IMR-90 (cell line): ENCODE data around the gene PLB1. TPM values are rescaled to one million over a fixed set of nuclear protein-coding genes. Genes with fewer than 3 reads are reported as not detected.

Experiments
- ATAC-seq: fragments of 200-7000 bp; cut with Tn5 transposase; 2 replicates; pipeline ENCODE4 v1.9.1; 2020; ENCODE audit warnings: low read depth, mild to moderate bottlenecking, moderate library complexity
- BruUV-seq: library from RNA; stranded (reverse); fragments of 400-500 nt; replicated peaks from 2 replicates; lab custom pipeline; 2021; lab: Mats Ljungman, UMichigan
- CTCF ChIA-PET: fragments of 300-600 bp; formaldehyde crosslinking; extraction: SDS; loops from one replicate; lab custom pipeline; 2021; ENCODE audit warnings: antibody characterized with exemption; lab: Yijun Ruan, JAX
- POLR2A ChIA-PET: fragments of 300-600 bp; sonication (Branson Sonifier 250); formaldehyde crosslinking; loops from one replicate; lab custom pipeline; 2022; ENCODE audit warnings: antibody characterized with exemption; ENCODE audit not compliant: unreplicated experiment; lab: Charles Lee
- DNase-seq: peaks from one replicate; pipeline ENCODE4 v3.0.0; 2013
- H2AFZ ChIP-seq: replicated peaks from 2 replicates; pipeline ENCODE3; 2013; ENCODE audit warnings: low read length, mild to moderate bottlenecking; ENCODE audit not compliant: poor library complexity
- H2AK5ac ChIP-seq: 2 replicates; pipeline ENCODE4 v1.6.1; 2013; ENCODE audit warnings: low read depth, low read length, inconsistent platforms
- H2AK9ac ChIP-seq: replicated peaks from 2 replicates; pipeline ENCODE3; 2013; ENCODE audit warnings: mild to moderate bottlenecking, low read depth, low read length, moderate library complexity; ENCODE audit not compliant: poor library complexity
- H2BK120ac ChIP-seq: 2 replicates; pipeline ENCODE4 v1.6.1; 2013; ENCODE audit warnings: low read depth, low read length, inconsistent platforms
- H2BK15ac ChIP-seq: 3 replicates; pipeline ENCODE4 v1.6.1; 2013; ENCODE audit warnings: low read depth, low read length, inconsistent platforms
- H2BK20ac ChIP-seq: 2 replicates; pipeline ENCODE4 v1.6.1; 2013; ENCODE audit warnings: low read depth, mild to moderate bottlenecking, inconsistent platforms, low read length, moderate library complexity
- H2BK5ac ChIP-seq: 2 replicates; pipeline ENCODE4 v1.6.1; 2013; ENCODE audit warnings: mild to moderate bottlenecking, low read depth, low read length, inconsistent platforms; ENCODE audit not compliant: poor library complexity, severe bottlenecking
- H3K14ac ChIP-seq: replicated peaks from 2 replicates; pipeline ENCODE4 v1.6.1; 2013; ENCODE audit warnings: low read depth, low read length, inconsistent platforms
- H3K18ac ChIP-seq: 2 replicates; pipeline ENCODE4 v1.6.1; 2013; ENCODE audit warnings: low read depth, low read length, control low read depth
- H3K23ac ChIP-seq: 2 replicates; pipeline ENCODE4 v1.6.1; 2013; ENCODE audit warnings: low read depth, low read length, inconsistent platforms
- H3K27ac ChIP-seq: 2 replicates; pipeline ENCODE4 v1.5.1; 2013; ENCODE audit warnings: mild to moderate bottlenecking, control low read depth, low read length; ENCODE audit not compliant: insufficient read depth
- H3K27me3 ChIP-seq: 2 replicates; pipeline ENCODE4 v1.6.1; 2013; ENCODE audit warnings: low read length; ENCODE audit not compliant: control insufficient read depth, insufficient read depth
- H3K36me3 ChIP-seq: 2 replicates; pipeline ENCODE4 v1.6.1; 2013; ENCODE audit warnings: low read length, mixed read lengths; ENCODE audit not compliant: control insufficient read depth, insufficient read depth
- H3K4ac ChIP-seq: 2 replicates; pipeline ENCODE4 v1.6.1; 2013; ENCODE audit warnings: low read depth, low read length, inconsistent platforms
- H3K4me1 ChIP-seq: 2 replicates; pipeline ENCODE4 v1.6.1; 2013; ENCODE audit warnings: low read length, mixed read lengths; ENCODE audit not compliant: control insufficient read depth, insufficient read depth
- H3K4me2 ChIP-seq: 2 replicates; pipeline ENCODE4 v1.6.1; 2013; ENCODE audit warnings: low read depth, mild to moderate bottlenecking, control low read depth, low read length, moderate library complexity
- H3K4me3 ChIP-seq: 2 replicates; pipeline ENCODE4 v1.5.1; 2013; ENCODE audit warnings: low read depth, mild to moderate bottlenecking, control low read depth, low read length, moderate library complexity; ENCODE audit not compliant: insufficient read depth
- H3K56ac ChIP-seq: 2 replicates; pipeline ENCODE4 v1.6.1; 2013; ENCODE audit warnings: low read length, inconsistent platforms; ENCODE audit not compliant: insufficient read depth; ENCODE audit errors: extremely low read depth
- H3K79me1 ChIP-seq, 2 experiments: 2 replicates each; pipeline ENCODE4 v1.6.1; 2013; ENCODE audit warnings: low read length in 2 of 2, inconsistent platforms in 1 of 2, low read depth in 1 of 2
- H3K9ac ChIP-seq: 2 replicates; pipeline ENCODE4 v1.6.1; 2013; ENCODE audit warnings: low read depth, low read length, control low read depth
- H3K9me1 ChIP-seq: 2 replicates; pipeline ENCODE4 v1.6.1; 2013; ENCODE audit warnings: low read length, inconsistent platforms; ENCODE audit not compliant: insufficient read depth
- H3K9me3 ChIP-seq: 2 replicates; pipeline ENCODE4 v1.6.1; 2013; ENCODE audit warnings: low read length; ENCODE audit not compliant: control insufficient read depth, insufficient read depth
- H4K20me1 ChIP-seq: 2 replicates; pipeline ENCODE4 v1.6.1; 2013; ENCODE audit warnings: low read length, inconsistent platforms; ENCODE audit not compliant: insufficient read depth
- H4K5ac ChIP-seq: 2 replicates; pipeline ENCODE4 v1.6.1; 2013; ENCODE audit warnings: mild to moderate bottlenecking, low read depth, low read length, control low read depth
- H4K8ac ChIP-seq, 2 experiments: 2 replicates each; pipeline ENCODE4 v1.6.1; 2013; ENCODE audit warnings: low read depth in 2 of 2, low read length in 2 of 2, control low read depth in 1 of 2, inconsistent platforms in 1 of 2
- H4K91ac ChIP-seq: 2 replicates; pipeline ENCODE4 v1.6.1; 2013; ENCODE audit warnings: low read depth, low read length, inconsistent platforms; ENCODE audit not compliant: insufficient read depth
- FOS ChIP-seq: fragments of 150-350 bp; IDR thresholded peaks from 2 replicates; pipeline ENCODE4 v1.6.1; 2016; ENCODE audit warnings: low read depth, low read length
- MAFK ChIP-seq: IDR thresholded peaks from 2 replicates; pipeline ENCODE4 v1.6.1; 2012; ENCODE audit warnings: low read depth, low read length, improper control_type of control experiment
- MAZ ChIP-seq: IDR thresholded peaks from 2 replicates; pipeline ENCODE4 v1.6.1; 2012; ENCODE audit warnings: low read depth, mild to moderate bottlenecking, low read length, improper control_type of control experiment, moderate library complexity, borderline replicate concordance
- NFE2L2 ChIP-seq: fragments of 150-350 bp; IDR thresholded peaks from 2 replicates; pipeline ENCODE4 v1.6.1; 2016; ENCODE audit warnings: low read depth, mild to moderate bottlenecking, low read length
- POLR2A ChIP-seq: IDR thresholded peaks from 2 replicates; pipeline ENCODE4 v1.6.1; 2012; ENCODE audit warnings: mild to moderate bottlenecking, low read depth, low read length
- WGBS, 2 experiments: methylation state at CpG; one replicate each; pipeline versions ENCODE4 v1.1.5 to v1.1.7; 2013; ENCODE audit warnings: missing lambda C conversion rate in 2 of 2; ENCODE audit not compliant: insufficient read length in 1 of 2; ENCODE audit errors: extremely low coverage in 2 of 2; 5-methylcytosine and 5-hydroxymethylcytosine counted together
- dilution Hi-C: fragments of 300-500 bp; cut with HindIII; formaldehyde crosslinking; loops from one replicate; pipeline ENCODE4 v1.14.3; 2018; ENCODE audit warnings: low sequenced_read_pairs; ENCODE audit not compliant: unreplicated experiment
- in situ Hi-C: fragments of 300-500 bp; cut with MboI; formaldehyde crosslinking; loops from 3 replicates; pipeline ENCODE4 v1.14.3; 2019; ENCODE audit warnings: low sequenced_read_pairs, inconsistent platforms, mixed read lengths
- intact Hi-C: fragments of 100-400 bp; cut with micrococcal nuclease; formaldehyde crosslinking; loops from 2 replicates; pipeline ENCODE4 v1.10.0; 2022
- polyA plus RNA-seq, 3 experiments: library from polyadenylated mRNA; depleted of rRNA; stranded (reverse); fragments of >200 nt; gene quantifications; 2 replicates each; pipeline ENCODE4 v1.2.3, GENCODE V29; 2012; ENCODE audit warnings: low replicate concordance in 1 of 3
- total RNA-seq: library from RNA; depleted of rRNA; stranded (reverse); fragments of >200 nt; gene quantifications from 2 replicates; pipeline ENCODE4 v1.2.3, GENCODE V29; 2012
- TF ChIP-seq, protein P1 (sequence below): conservative IDR thresholded peaks from 2 replicates; pipeline ENCODE4 v1.5.1; 2012; ENCODE audit warnings: mild to moderate bottlenecking, low read depth, low read length, improper control_type of control experiment

PLB1 gene
- total and polyA plus RNA-seq, 2 of the 4 experiments (the other 2 are of a cell fraction) = 0.74 to 0.90 TPM

DNA sequence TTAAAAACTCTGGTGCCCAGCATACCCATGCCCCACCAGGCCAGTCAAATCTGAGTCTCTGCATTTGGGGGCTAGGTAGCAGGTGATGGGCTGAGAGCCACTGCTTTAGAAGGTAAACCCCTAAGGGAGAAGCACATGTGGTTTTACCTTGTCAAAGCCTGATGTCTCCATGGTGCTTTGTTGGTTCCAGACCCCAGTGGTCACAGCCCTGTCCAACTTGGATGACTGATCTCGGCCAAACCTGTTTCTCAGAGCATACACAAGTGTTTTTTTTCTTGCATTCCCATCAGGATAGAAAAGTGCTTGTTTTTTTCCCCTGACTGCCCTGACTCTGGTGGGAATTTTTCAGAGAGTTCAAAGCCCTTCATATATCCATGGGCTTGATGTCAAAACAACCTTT is 13.5 kb downstream of the PLB1 start:
- Histone ChIP-seq H3K4me2 (no peak overlapping the region), H2BK20ac (no peak overlapping the region), H4K20me1 (no peaks in the 10 kb centered on the region), H2AK5ac (no peak overlapping the region), H3K4ac (no peak overlapping the region), H4K5ac (no peak overlapping the region), H3K9me1 (no peaks in the 10 kb centered on the region; the same call in 1 of the 2 replicates), H3K14ac (no peak overlapping the region), H3K23ac (no peak overlapping the region), H2BK15ac (no peak overlapping the region), H3K4me3 (no peak overlapping the region), H3K27ac (no peak overlapping the region), H4K91ac (no peak overlapping the region), H4K8ac (no peak overlapping the region), H2BK5ac (no peak overlapping the region), H3K9ac (no peak overlapping the region), H2AFZ (no peak overlapping the region), H2AK9ac (no peak overlapping the region), H3K27me3 (peaks cover 47% of the 10 kb centered on the region), H2BK120ac (no peak overlapping the region), H3K18ac (no peak overlapping the region), H3K36me3 (no peaks in the 10 kb centered on the region), H3K56ac (no peak overlapping the region), H3K4me1 (no peaks in the 10 kb centered on the region), H3K79me1 (no peaks in the 10 kb centered on the region), H3K9me3 (peaks cover 3% of the 10 kb centered on the region; the same call in 1 of the 2 replicates)
- BruUV-seq = no TSS peak
- ATAC-seq = no peak
- CTCF ChIA-PET = no interaction called here
- no CpG with 5 or more reads among the region's 1 CpG for WGBS, 2 experiments
- no peak for DNase-seq
- TF ChIP-seq, protein P1, sequence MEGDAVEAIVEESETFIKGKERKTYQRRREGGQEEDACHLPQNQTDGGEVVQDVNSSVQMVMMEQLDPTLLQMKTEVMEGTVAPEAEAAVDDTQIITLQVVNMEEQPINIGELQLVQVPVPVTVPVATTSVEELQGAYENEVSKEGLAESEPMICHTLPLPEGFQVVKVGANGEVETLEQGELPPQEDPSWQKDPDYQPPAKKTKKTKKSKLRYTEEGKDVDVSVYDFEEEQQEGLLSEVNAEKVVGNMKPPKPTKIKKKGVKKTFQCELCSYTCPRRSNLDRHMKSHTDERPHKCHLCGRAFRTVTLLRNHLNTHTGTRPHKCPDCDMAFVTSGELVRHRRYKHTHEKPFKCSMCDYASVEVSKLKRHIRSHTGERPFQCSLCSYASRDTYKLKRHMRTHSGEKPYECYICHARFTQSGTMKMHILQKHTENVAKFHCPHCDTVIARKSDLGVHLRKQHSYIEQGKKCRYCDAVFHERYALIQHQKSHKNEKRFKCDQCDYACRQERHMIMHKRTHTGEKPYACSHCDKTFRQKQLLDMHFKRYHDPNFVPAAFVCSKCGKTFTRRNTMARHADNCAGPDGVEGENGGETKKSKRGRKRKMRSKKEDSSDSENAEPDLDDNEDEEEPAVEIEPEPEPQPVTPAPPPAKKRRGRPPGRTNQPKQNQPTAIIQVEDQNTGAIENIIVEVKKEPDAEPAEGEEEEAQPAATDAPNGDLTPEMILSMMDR = no peak
- no peak for TF ChIP-seq FOS
- TF ChIP-seq POLR2A = no peak
- no peak for TF ChIP-seq NFE2L2
- TF ChIP-seq MAZ = no peak
- no peak for TF ChIP-seq MAFK
- intact Hi-C loops (no loop called here), dilution Hi-C loops (no loop called here), in situ Hi-C loops (no loop called here)
- POLR2A ChIA-PET = no interaction called here
